Thyroid gland (tissue), 4 donors: ENCODE measurements around the gene SYNPO2. TPM values are rescaled to one million over a fixed set of nuclear protein-coding genes. Genes with fewer than 3 reads are reported as not detected.
"Not testable (repeated sequence)": the region's sequence is repeated elsewhere in the genome, so short reads cannot be mapped to it uniquely, and the experiment has no call there.

Source experiments
- DNase-seq, 2 donors: peaks; one replicate each; pipeline ENCODE4 v3.0.0-alpha.2; 2019
- H3K27ac ChIP-seq, 3 donors: fragments of 200-600 bp; sonication (generic); 1 replicate in 2 of 3; 2 replicates in 1 of 3; pipeline ENCODE4 v1.5.1; 2016 to 2019; ENCODE audit warnings: mild to moderate bottlenecking in 1 of 3, moderate library complexity in 1 of 3
- H3K27me3 ChIP-seq: fragments of 200-600 bp; sonication (generic); one replicate; pipeline ENCODE4 v1.5.1; 2019
- H3K36me3 ChIP-seq, 2 donors: fragments of 200-600 bp; sonication (generic); one replicate each; pipeline ENCODE4 v1.5.1; 2016 to 2019
- H3K4me1 ChIP-seq, 2 donors: fragments of 200-600 bp; sonication (generic); one replicate each; pipeline ENCODE4 v1.5.1; 2017 to 2019
- H3K4me3 ChIP-seq, 3 donors: fragments of 200-600 bp; sonication (generic); replicated peaks in 1 of 3; 1 replicate in 2 of 3; 2 replicates in 1 of 3; pipeline ENCODE4 v1.5.1; 2016; ENCODE audit warnings: mild to moderate bottlenecking in 1 of 3
- H3K9me3 ChIP-seq: fragments of 200-600 bp; sonication (generic); one replicate; pipeline ENCODE4 v1.5.1; 2017
- POLR2A ChIP-seq, 2 donors: fragments of 450-650 bp; IDR thresholded peaks; one replicate each; pipeline ENCODE4 v1.6.1; 2017; ENCODE audit warnings: antibody characterized with exemption in 2 of 2, mild to moderate bottlenecking in 2 of 2, moderate library complexity in 1 of 2
- WGBS, 2 donors: methylation state at CpG; one replicate each; pipeline ENCODE4 v1.1.5; 2017; 5-methylcytosine and 5-hydroxymethylcytosine counted together
- intact Hi-C: fragments of 100-400 bp; cut with DNase I; formaldehyde crosslinking; loops from one replicate; pipeline ENCODE4 v1.15.1; 2023
- total RNA-seq, 4 donors: library from RNA; depleted of rRNA; stranded (reverse); fragments of >200 nt; gene quantifications; one replicate each; pipeline ENCODE4 v1.2.3, GENCODE V29; 2016
- TF ChIP-seq, protein P1 (sequence below), 6 experiments: fragments of 200-600 bp in 3 of 6; fragments of 450-650 bp in 3 of 6; sonication (generic) in 3 of 6; IDR thresholded peaks; one replicate each; pipeline ENCODE4 v1.5.1; 2016 to 2019; ENCODE audit warnings: antibody characterized with exemption in 6 of 6, mild to moderate bottlenecking in 2 of 6, inconsistent platforms in 1 of 6, moderate library complexity in 1 of 6

SYNPO2 gene
- total RNA-seq, 4 donors from 2014 or later: 11.4 to 37.8 (median 23.8) TPM

DNA sequence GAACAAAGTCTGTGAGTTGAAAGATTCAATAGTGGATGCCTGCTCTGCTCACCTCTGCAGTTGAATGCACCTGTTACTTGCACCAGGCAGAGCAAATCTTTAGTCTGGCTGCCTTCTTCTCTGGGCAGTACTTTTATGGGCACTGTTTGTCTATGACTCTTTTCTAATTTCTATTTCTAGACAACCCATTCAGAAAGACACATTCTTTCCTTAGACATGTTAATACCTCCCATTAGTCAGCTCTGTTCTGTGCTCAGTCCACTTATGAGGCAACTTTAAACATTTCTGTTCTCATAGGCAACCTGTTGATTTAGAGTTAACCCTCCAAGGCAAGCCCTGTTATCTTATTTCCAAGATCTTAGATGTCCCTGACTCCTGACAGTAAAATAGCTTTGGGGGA is 108.9 kb downstream of the SYNPO2 start:
- Histone ChIP-seq H3K27ac (no peak overlapping the region), H3K9me3 (no peaks in the 10 kb centered on the region), H3K4me3 (no peak overlapping the region), H3K4me1 (peaks cover 0 to 8% of the 10 kb centered on the region in 2 donors), H3K27me3 (no peaks in the 10 kb centered on the region), H3K36me3 (no peaks in the 10 kb centered on the region)
- intact Hi-C loops: no loop called here
- TF ChIP-seq, protein P1, sequence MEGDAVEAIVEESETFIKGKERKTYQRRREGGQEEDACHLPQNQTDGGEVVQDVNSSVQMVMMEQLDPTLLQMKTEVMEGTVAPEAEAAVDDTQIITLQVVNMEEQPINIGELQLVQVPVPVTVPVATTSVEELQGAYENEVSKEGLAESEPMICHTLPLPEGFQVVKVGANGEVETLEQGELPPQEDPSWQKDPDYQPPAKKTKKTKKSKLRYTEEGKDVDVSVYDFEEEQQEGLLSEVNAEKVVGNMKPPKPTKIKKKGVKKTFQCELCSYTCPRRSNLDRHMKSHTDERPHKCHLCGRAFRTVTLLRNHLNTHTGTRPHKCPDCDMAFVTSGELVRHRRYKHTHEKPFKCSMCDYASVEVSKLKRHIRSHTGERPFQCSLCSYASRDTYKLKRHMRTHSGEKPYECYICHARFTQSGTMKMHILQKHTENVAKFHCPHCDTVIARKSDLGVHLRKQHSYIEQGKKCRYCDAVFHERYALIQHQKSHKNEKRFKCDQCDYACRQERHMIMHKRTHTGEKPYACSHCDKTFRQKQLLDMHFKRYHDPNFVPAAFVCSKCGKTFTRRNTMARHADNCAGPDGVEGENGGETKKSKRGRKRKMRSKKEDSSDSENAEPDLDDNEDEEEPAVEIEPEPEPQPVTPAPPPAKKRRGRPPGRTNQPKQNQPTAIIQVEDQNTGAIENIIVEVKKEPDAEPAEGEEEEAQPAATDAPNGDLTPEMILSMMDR (IDR thresholded peaks at IDR 0.05): no peak
- TF ChIP-seq POLR2A (IDR thresholded peaks at IDR 0.05): no peak
- no peak for DNase-seq

DNA sequence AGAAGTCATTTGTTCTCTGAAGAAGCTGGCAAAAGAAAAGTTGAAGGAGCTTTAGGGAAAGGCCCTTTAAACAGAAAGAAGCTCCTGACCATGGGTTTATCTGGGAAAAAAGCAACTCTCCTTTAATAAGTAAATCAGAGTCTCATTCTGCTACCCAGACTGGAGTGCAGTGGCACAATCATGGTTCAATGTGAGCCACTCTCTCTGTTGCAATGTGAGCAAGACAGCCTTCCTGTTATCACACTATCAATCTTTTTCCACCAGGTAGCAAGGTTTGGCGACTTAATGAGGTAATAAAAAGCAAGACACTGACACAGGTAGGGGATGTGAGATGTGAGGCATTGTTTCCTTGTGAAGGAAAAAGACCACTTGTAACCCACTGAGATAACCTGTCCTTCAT is 111.3 kb downstream of the SYNPO2 start:
- WGBS, 2 donors: 73 to 87% methylated on average over 1 of the region's 1 CpG
- no peaks in the 10 kb centered on the region for H3K36me3 ChIP-seq
- H3K4me1 ChIP-seq: peaks cover 0 to 8% of the 10 kb centered on the region in 2 donors
- intact Hi-C loops: no loop called here
- no peaks in the 10 kb centered on the region for H3K27me3 ChIP-seq
- H3K9me3 ChIP-seq: no peaks in the 10 kb centered on the region
- DNase-seq: no peak
- no peak overlapping the region for H3K4me3 ChIP-seq
- no peak overlapping the region for H3K27ac ChIP-seq
- TF ChIP-seq POLR2A (IDR thresholded peaks at IDR 0.05): no peak
- TF ChIP-seq, protein P1 (IDR thresholded peaks at IDR 0.05): no peak

DNA sequence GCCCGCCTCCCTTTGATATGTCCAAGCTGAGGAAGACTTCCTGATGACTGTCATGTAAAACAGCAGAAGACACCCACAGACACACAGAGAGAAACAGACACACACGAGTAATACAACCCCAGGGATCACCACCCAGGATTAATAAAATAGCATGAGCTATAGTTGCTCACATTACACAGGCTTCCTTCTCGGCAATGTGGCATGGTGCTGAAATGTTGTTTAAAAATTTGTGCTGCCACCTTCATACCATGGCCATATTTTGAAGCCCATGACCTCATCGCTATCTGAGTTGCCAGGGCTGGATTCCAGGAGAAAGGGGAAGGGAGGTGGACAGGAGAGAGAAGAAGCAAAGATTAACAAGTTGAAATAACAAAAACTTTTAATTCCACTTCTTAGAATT is 111.7 kb downstream of the SYNPO2 start:
- Histone ChIP-seq H3K27me3 (no peaks in the 10 kb centered on the region), H3K4me1 (peaks cover 0 to 8% of the 10 kb centered on the region in 2 donors), H3K4me3 (no peak overlapping the region), H3K36me3 (no peaks in the 10 kb centered on the region), H3K9me3 (no peaks in the 10 kb centered on the region), H3K27ac (no peak overlapping the region)
- TF ChIP-seq, protein P1 (IDR thresholded peaks at IDR 0.05): no peak
- no peak for TF ChIP-seq POLR2A (IDR thresholded peaks at IDR 0.05)
- intact Hi-C loops: no loop called here
- WGBS, 2 donors: 82 to 86% methylated on average over 4 of the region's 4 CpGs
- no peak for DNase-seq

DNA sequence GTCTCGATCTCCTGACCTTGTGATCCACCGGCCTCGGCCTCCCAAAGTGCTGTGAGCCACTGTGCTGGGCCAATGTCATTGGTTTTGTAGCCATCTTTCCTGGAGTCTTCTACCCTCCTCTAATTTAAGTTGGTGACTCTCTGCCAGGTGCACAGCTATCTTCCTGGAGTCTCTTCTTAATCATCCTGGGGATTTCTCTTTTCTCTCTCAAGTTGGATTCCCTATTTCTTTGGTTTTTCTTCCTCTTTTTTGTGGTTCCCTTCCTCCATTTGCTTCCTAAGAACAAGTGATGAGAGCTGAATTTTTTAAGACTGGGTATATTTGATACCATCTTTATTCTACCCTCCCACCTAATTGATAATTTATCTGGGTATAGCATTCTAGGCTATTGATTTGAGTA is 113.8 kb downstream of the SYNPO2 start:
- TF ChIP-seq POLR2A (IDR thresholded peaks at IDR 0.05): no peak
- TF ChIP-seq, protein P1 (IDR thresholded peaks at IDR 0.05): no peak
- Histone ChIP-seq H3K27ac (no peak overlapping the region), H3K4me1 (peaks cover 0 to 8% of the 10 kb centered on the region in 2 donors)

DNA sequence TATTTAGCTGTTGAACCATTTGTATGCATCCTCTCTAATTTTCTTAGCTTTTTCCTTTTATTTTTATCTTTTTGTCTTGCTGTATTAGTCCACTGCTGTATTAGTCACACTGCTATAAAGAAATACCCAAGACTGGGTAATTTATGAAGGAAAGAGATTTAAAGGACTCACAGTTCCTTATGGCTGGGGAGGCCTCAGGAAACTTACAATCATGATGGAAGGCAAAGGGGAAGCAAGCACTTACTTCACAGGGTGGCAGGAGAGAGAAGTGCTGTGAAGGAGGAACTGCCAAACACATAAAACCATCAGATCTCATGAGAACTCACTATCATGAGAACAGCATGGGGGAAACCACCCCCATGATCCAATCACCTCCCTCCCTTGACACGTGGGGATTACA is 114.3 kb downstream of the SYNPO2 start:
- not testable (repeated sequence) for H3K36me3 ChIP-seq

More for the DNA sequence above, 113.8 kb downstream of the SYNPO2 start:
- intact Hi-C loops: no loop called here
- WGBS, 2 donors: 65 to 87% methylated on average over 3 of the region's 3 CpGs
- Histone ChIP-seq H3K27me3 (no peaks in the 10 kb centered on the region), H3K4me3 (no peak overlapping the region), H3K9me3 (no peaks in the 10 kb centered on the region), H3K36me3 (no peaks in the 10 kb centered on the region)
- DNase-seq: no peak

DNA sequence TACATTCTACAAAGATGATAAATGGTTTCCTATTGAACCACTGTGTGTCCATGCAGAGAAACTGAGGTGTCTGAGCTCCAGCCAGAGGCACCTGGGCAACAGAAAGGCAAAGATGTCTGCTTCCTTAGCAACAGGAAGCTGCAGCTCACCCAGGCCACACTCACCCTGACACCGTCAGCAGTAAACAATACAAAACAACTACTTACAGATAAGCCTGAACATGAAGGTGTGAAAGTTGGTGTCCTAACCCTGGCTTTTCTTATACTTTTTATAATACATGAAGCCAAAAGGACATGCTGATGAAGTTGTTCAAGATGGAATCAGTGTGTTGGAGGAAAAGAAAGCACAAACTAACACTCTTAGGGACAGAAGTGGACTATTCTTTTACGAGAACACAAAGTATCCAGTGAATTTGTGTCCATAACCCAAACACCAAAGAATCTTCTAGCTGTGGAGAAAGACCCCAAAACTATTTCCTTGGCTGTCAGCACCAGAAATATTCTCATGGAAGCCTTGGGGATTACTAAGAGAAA is 117.3 kb downstream of the SYNPO2 start:
- no peaks in the 10 kb centered on the region for H3K36me3 ChIP-seq
- H3K9me3 ChIP-seq: no peaks in the 10 kb centered on the region
- no peak overlapping the region for H3K27ac ChIP-seq
- no peaks in the 10 kb centered on the region for H3K4me1 ChIP-seq
- intact Hi-C loops: no loop called here
- WGBS, 2 donors: 77 to 80% methylated on average over 2 of the region's 2 CpGs
- H3K4me3 ChIP-seq: no peak overlapping the region
- TF ChIP-seq, protein P1 (IDR thresholded peaks at IDR 0.05): no peak
- TF ChIP-seq POLR2A (IDR thresholded peaks at IDR 0.05): no peak
- H3K27me3 ChIP-seq: no peaks in the 10 kb centered on the region
- DNase-seq: no peak

More for the DNA sequence above, 114.3 kb downstream of the SYNPO2 start:
- H3K4me1 ChIP-seq, H3K27ac ChIP-seq, DNase-seq, H3K4me3 ChIP-seq, H3K27me3 ChIP-seq, H3K9me3 ChIP-seq, intact Hi-C loops: not testable (repeated sequence)
- WGBS, 2 donors: 18 to 36% methylated on average over 1 of the region's 1 CpG
